ENCODE data around the gene ADRA2A.

GRCh38 chr10:111080224-111080623, 3.4 kb downstream of the ADRA2A start:
- TF ChIP-seq CTCF (IDR thresholded peaks at IDR 0.05) (no peak), EP300 (IDR thresholded peaks at IDR 0.05) (no peak), POLR2A (IDR thresholded peaks at IDR 0.05) (no peak)
